PC-3 (cell line): Measurements from ENCODE around the gene KDM5B. TPM values are rescaled to one million over a fixed set of nuclear protein-coding genes. Genes with fewer than 3 reads are reported as not detected.

Experiments used
- ATAC-seq: fragments of 200-7000 bp; cut with Tn5 transposase; 2 replicates; pipeline ENCODE4 v1.9.1; 2020; ENCODE audit warnings: mild to moderate bottlenecking, moderate library complexity
- BruUV-seq: library from RNA; stranded (reverse); fragments of 400-500 nt; replicated peaks from 2 replicates; lab custom pipeline; 2021; lab: Mats Ljungman, UMichigan
- CTCF ChIA-PET: fragments of 300-600 bp; sonication (Branson Sonifier 250); formaldehyde crosslinking; loops from one replicate; lab custom pipeline; 2022; ENCODE audit warnings: antibody characterized with exemption; lab: Charles Lee
- POLR2A ChIA-PET: fragments of 300-600 bp; sonication (Branson Sonifier 250); formaldehyde crosslinking; loops from one replicate; lab custom pipeline; 2022; ENCODE audit warnings: antibody characterized with exemption; ENCODE audit not compliant: unreplicated experiment; lab: Charles Lee
- DNase-seq: peaks from one replicate; pipeline ENCODE4 v3.0.0-alpha.2; 2015
- H2AFZ ChIP-seq: fragments of 300-600 bp; sonication (generic); 2 replicates; pipeline ENCODE4 v1.6.0; 2016; ENCODE audit warnings: antibody characterized with exemption, low read length
- H3F3A ChIP-seq: fragments of 300-600 bp; sonication (generic); one replicate; pipeline ENCODE4 v1.6.0; 2017; ENCODE audit warnings: antibody characterized with exemption, low read length, control low read depth, mild to moderate bottlenecking; ENCODE audit not compliant: unreplicated experiment
- H3K27ac ChIP-seq: fragments of 300-600 bp; sonication (generic); 2 replicates; pipeline ENCODE4 v1.5.1; 2016; ENCODE audit warnings: mild to moderate bottlenecking, low read length
- H3K27me3 ChIP-seq: fragments of 300-600 bp; sonication (generic); 2 replicates; pipeline ENCODE4 v1.6.1; 2016; ENCODE audit warnings: low read length, mixed read lengths
- H3K36me3 ChIP-seq: fragments of 300-600 bp; sonication (generic); 2 replicates; pipeline ENCODE4 v1.6.1; 2016; ENCODE audit warnings: low read depth, mixed run types, low read length, mixed read lengths
- H3K4me1 ChIP-seq: fragments of 300-600 bp; sonication (generic); 2 replicates; pipeline ENCODE4 v1.5.1; 2016; ENCODE audit warnings: low read length; ENCODE audit not compliant: insufficient read depth
- H3K4me2 ChIP-seq: fragments of 300-600 bp; sonication (generic); 2 replicates; pipeline ENCODE4 v1.6.0; 2016; ENCODE audit warnings: low read length
- H3K4me3 ChIP-seq: fragments of 300-600 bp; sonication (generic); 2 replicates; pipeline ENCODE4 v1.5.1; 2016; ENCODE audit warnings: mild to moderate bottlenecking, low read length, mixed read lengths
- H3K79me2 ChIP-seq: fragments of 300-600 bp; sonication (generic); 2 replicates; pipeline ENCODE4 v1.6.1; 2017; ENCODE audit warnings: low read length, mixed read lengths
- H3K9ac ChIP-seq: fragments of 300-600 bp; sonication (generic); 2 replicates; pipeline ENCODE4 v1.6.0; 2016; ENCODE audit warnings: mild to moderate bottlenecking, low read length
- H3K9me2 ChIP-seq: fragments of 300-600 bp; sonication (generic); replicated peaks from 2 replicates; pipeline ENCODE4 v1.6.1; 2016; ENCODE audit warnings: mixed run types, low read length, mixed read lengths
- H3K9me3 ChIP-seq: fragments of 300-600 bp; sonication (generic); 2 replicates; pipeline ENCODE4 v1.6.1; 2016; ENCODE audit warnings: low read length, mixed read lengths
- H4K20me1 ChIP-seq: fragments of 300-600 bp; sonication (generic); 2 replicates; pipeline ENCODE4 v1.6.1; 2016; ENCODE audit warnings: low read length, mixed read lengths
- EZH2 ChIP-seq: fragments of 300-600 bp; sonication (generic); IDR thresholded peaks from one replicate; pipeline ENCODE4 v1.6.1; 2017; ENCODE audit warnings: antibody characterized with exemption, mild to moderate bottlenecking, low read length; ENCODE audit not compliant: unreplicated experiment
- EZH2phosphoT487 ChIP-seq: fragments of 300-600 bp; sonication (generic); IDR thresholded peaks from 2 replicates; pipeline ENCODE4 v1.6.1; 2018; ENCODE audit warnings: mild to moderate bottlenecking, antibody characterized with exemption, low read length, borderline replicate concordance
- intact Hi-C: fragments of 100-400 bp; cut with micrococcal nuclease; formaldehyde crosslinking; loops from 2 replicates; pipeline ENCODE4 v1.9.0; 2023
- total RNA-seq: library from RNA; depleted of rRNA; stranded (reverse); fragments of >200 nt; gene quantifications from 2 replicates; pipeline ENCODE4 v1.2.3, GENCODE V29; 2014
- TF ChIP-seq, protein P1 (sequence below): fragments of 300-600 bp; sonication (generic); conservative IDR thresholded peaks from 2 replicates; pipeline ENCODE4 v1.5.1; 2017; ENCODE audit warnings: antibody characterized with exemption, low read depth, mild to moderate bottlenecking, low read length

The KDM5B gene
- total RNA-seq, 1 experiment from 2014 or later, result 41.4 TPM

GRCh38 chr1:202825748-202826147 lies 17.5 kb upstream of the KDM5B start:
- no peaks in the 10 kb centered on the region for H3K27me3 ChIP-seq
- no peak overlapping the region for H3K4me2 ChIP-seq
- no peak overlapping the region for H3K27ac ChIP-seq
- H3K9ac ChIP-seq, result no peak overlapping the region
- no peaks in the 10 kb centered on the region for H3K36me3 ChIP-seq
- H3K79me2 ChIP-seq, result no peaks in the 10 kb centered on the region
- H3F3A ChIP-seq, result no peaks in the 10 kb centered on the region
- intact Hi-C loops, result no loop called here
- H3K4me3 ChIP-seq, result no peak overlapping the region
- TF ChIP-seq EZH2phosphoT487, result no peak
- no peak for TF ChIP-seq EZH2
- TF ChIP-seq, protein P1, sequence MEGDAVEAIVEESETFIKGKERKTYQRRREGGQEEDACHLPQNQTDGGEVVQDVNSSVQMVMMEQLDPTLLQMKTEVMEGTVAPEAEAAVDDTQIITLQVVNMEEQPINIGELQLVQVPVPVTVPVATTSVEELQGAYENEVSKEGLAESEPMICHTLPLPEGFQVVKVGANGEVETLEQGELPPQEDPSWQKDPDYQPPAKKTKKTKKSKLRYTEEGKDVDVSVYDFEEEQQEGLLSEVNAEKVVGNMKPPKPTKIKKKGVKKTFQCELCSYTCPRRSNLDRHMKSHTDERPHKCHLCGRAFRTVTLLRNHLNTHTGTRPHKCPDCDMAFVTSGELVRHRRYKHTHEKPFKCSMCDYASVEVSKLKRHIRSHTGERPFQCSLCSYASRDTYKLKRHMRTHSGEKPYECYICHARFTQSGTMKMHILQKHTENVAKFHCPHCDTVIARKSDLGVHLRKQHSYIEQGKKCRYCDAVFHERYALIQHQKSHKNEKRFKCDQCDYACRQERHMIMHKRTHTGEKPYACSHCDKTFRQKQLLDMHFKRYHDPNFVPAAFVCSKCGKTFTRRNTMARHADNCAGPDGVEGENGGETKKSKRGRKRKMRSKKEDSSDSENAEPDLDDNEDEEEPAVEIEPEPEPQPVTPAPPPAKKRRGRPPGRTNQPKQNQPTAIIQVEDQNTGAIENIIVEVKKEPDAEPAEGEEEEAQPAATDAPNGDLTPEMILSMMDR, result no peak
- CTCF ChIA-PET, result interaction anchor here (0.6 kb wide), 1 partner anchor 101 kb away, joined by 3 read pairs; no protein-coding TSS in a partner anchor
- no TSS peak for BruUV-seq
- POLR2A ChIA-PET, result no interaction called here
- H3K4me1 ChIP-seq, result no peaks in the 10 kb centered on the region
- no peaks in the 10 kb centered on the region for H3K9me3 ChIP-seq
- no peak for DNase-seq
- no peaks in the 10 kb centered on the region for H3K9me2 ChIP-seq
- ATAC-seq, result no peak
- no peak overlapping the region for H2AFZ ChIP-seq
- no peaks in the 10 kb centered on the region for H4K20me1 ChIP-seq

GRCh38 chr1:202821467-202821866 lies 13.2 kb upstream of the KDM5B start:
- ATAC-seq (no peak), DNase-seq (no peak)
- no peaks in the 10 kb centered on the region for H3K4me1 ChIP-seq
- H3K27me3 ChIP-seq, result no peaks in the 10 kb centered on the region
- no peak overlapping the region for H3K4me2 ChIP-seq
- H4K20me1 ChIP-seq, result no peaks in the 10 kb centered on the region
- intact Hi-C loops, result no loop called here
- H3K9me3 ChIP-seq, result no peaks in the 10 kb centered on the region
- ChIA-PET POLR2A (no interaction called here), CTCF (no interaction called here)
- H3K9ac ChIP-seq, result no peak overlapping the region
- H3F3A ChIP-seq, result no peaks in the 10 kb centered on the region
- TF ChIP-seq, protein P1, result no peak
- TF ChIP-seq EZH2 (no peak), EZH2phosphoT487 (no peak)
- no peaks in the 10 kb centered on the region for H3K79me2 ChIP-seq
- H3K36me3 ChIP-seq, result no peaks in the 10 kb centered on the region
- H2AFZ ChIP-seq, result no peak overlapping the region
- H3K27ac ChIP-seq, result no peak overlapping the region
- no TSS peak for BruUV-seq
- H3K9me2 ChIP-seq, result no peaks in the 10 kb centered on the region
- no peak overlapping the region for H3K4me3 ChIP-seq

- ChIA-PET CTCF (no interaction called here), POLR2A (no interaction called here)
- TF ChIP-seq EZH2, result no peak
- TF ChIP-seq EZH2phosphoT487, result no peak
- TF ChIP-seq, protein P1, result no peak
- H3K4me2 ChIP-seq, result no peak overlapping the region
- H3F3A ChIP-seq, result no peaks in the 10 kb centered on the region
- H3K27ac ChIP-seq, result no peak overlapping the region
- no peaks in the 10 kb centered on the region for H3K9me2 ChIP-seq
- no peaks in the 10 kb centered on the region for H4K20me1 ChIP-seq
- peaks cover 7% of the 10 kb centered on the region for H3K4me1 ChIP-seq
- no TSS peak for BruUV-seq
- intact Hi-C loops, result no loop called here
- no peaks in the 10 kb centered on the region for H3K36me3 ChIP-seq
- no peak for DNase-seq
- no peaks in the 10 kb centered on the region for H3K79me2 ChIP-seq
- ATAC-seq, result no peak
- no peaks in the 10 kb centered on the region for H3K9me3 ChIP-seq
- H3K27me3 ChIP-seq, result no peaks in the 10 kb centered on the region
- no peak overlapping the region for H2AFZ ChIP-seq
- no peak overlapping the region for H3K9ac ChIP-seq
- no peak overlapping the region for H3K4me3 ChIP-seq
Measured at GRCh38 chr1:202818819-202819218, 10.6 kb upstream of the KDM5B start.
